ENCODE data around the gene DENND2A.
"Not testable (repeated sequence)": the region's sequence is repeated elsewhere in the genome, so short reads cannot be mapped to it uniquely, and the experiment has no call there.

The DENND2A gene

DNA sequence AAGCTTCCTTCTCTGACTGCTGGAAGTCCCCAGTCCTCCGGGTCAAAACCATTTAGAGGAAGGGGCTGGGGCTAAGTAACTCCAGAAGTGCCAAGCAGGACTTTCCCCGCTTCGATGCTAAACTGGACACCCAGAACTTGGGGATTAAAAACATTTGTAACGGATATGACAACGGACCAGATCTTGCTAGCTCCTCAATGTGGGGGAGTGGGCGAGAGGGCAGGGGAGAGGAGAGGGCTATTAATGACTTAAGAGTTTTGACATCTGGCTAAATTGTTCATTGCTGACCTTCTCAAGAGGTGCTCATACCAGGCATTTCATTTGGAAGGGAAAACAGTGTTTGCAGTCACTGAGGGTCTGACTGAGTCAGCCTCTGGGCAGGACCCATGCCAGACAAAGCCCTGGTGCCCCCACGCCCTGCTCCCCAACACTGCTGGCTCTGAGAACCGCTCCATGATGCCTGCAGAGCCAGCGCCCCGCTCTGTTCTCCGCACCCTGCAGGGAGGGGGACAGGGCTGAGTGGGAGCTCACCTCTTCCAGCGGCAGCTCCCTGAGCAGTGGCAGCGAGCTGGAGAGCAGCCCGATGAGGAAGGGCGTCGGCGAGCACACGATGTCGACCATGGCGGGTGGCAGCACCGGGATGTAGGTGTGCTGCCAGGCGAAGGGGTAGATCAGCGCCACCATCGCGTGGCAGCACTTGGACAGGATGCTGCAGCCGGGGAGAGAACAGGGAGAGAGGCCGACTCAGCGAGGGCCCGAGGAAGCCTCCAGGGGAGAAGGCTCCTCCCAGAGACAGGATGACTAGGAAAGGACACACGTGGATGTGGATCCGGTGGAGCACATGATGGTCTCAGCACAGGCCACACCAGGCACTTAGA lies 113.6 kb downstream of the DENND2A start:
- DNase-seq, result peak in 3 of 10 donors; percentile 30 to 57 (median 48)
- intact Hi-C loops (cut with DNase I), result no loop called here

DNA sequence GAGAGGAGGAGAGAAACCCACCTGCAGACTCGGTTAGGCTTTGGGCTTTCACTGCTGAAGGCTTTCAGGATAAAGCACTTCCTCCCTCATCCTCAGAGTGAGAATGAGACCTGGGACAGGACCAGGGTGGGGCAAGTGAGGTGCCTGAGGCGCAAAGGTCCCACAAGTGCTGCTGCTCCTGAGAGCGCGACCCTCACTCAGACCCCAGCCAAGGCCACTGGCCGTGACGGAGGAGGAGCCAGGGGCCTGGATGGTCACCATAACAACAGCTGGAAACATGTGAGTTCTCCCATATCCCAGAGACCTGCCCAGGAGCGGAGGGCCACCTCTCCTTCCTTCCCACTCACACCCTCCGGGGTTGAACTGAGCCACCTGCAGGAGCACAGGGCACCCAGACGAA lies 114.4 kb downstream of the DENND2A start:
- DNase-seq, result peak in 2 of 10 donors; percentile 62 to 73
- intact Hi-C loops (cut with DNase I), result no loop called here

DNA sequence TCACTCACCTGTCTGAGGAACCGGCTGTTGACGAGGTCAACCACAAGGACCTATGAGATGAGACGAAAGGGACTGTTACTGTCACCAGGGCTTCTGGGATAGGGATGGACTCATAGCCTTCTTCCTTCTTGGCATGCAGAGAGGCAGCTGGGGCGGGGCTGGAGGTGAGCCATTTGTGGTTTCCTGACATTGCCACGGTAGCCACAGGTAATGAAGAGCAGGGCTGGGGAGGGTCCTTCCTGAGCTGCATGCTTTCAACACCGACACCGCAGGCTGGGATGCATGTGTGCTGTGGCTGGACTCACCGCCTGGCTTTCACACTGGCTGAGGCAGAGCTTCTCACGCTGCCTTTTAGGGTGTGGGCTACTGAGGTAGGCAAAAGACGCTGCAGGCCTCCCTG lies 114.9 kb downstream of the DENND2A start:
- peak in 2 of 10 donors; percentile 44 to 63 for DNase-seq
- intact Hi-C loops (cut with DNase I), result no loop called here

DNA sequence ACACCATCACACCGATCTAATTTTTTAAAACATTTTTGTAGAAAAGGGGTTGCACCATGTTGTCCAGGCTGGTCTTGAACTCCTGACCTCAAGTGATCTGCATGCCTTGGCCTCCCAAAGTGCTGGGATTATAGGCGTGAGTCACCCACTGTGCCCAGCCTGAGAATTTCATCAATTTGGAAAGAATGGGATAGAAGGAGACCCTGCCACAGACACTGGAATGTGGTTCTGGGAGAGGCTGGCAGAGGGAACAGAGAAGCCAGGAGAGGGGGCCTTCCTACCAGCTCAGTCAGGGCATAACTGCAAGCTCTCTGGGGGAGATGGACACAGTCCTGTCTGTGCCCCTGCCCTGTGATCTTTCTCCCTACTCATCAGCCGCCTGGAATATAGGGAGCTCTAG lies 119.2 kb downstream of the DENND2A start:
- intact Hi-C loops (cut with DNase I), result no loop called here
- DNase-seq, result no peak

DNA sequence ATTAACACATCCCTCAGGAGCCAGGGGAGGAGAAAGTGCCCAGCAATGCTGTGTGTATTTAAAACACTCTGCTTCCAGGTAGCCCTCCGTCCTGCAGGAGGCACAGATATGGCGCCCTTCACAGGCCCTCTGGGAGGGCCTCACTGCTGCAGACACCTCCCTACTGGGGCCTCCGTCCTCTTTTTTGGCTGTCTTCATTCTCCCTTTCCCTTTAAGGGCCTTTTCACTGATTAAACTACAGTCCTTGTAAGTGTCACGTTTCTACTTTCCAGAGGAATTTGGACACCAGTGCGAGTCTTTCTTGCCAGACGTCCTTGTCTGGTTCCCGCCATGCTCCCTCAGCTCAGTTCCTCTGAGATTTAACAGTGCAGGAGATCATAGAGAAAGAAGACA lies 121.6 kb downstream of the DENND2A start:
- no peak for DNase-seq

DNA sequence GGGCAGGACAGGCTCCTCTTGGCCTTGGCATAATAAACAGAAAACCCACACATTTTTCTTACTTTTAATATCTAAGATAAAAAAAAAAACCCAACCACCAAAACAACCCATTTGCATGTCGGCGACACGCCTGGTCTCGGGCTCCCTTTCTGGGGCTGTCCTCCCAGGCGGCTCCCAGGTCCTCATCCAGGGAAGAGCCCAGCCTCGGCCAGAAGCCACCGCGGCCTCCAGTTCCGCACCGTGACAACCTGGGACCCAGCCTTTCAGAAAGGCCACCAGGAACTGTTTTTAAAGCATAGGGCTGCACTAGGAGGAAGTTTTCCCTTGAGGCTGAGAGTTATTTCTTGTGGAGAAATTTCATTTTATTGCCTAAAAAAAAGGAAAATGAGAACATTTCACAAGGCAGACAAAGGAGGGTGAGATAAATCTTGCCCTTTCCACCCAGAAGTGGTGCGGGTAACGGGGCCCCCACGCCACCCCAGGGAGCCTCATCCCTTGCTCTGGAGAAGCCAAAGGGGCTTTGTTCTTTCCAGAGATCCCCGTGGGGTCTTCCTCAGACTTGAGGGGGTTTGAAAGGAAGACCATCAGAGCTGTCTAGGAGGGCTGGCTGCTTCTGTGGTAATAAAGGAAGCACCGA lies 122.1 kb downstream of the DENND2A start:
- intact Hi-C loops (cut with DNase I), result loop anchor here (1.0 kb wide), 1 partner anchor 135 kb away; no protein-coding TSS in a partner anchor
- no peak for DNase-seq

More for the DNA sequence above, 121.6 kb downstream of the DENND2A start:
- intact Hi-C loops (cut with DNase I), result no loop called here

DNA sequence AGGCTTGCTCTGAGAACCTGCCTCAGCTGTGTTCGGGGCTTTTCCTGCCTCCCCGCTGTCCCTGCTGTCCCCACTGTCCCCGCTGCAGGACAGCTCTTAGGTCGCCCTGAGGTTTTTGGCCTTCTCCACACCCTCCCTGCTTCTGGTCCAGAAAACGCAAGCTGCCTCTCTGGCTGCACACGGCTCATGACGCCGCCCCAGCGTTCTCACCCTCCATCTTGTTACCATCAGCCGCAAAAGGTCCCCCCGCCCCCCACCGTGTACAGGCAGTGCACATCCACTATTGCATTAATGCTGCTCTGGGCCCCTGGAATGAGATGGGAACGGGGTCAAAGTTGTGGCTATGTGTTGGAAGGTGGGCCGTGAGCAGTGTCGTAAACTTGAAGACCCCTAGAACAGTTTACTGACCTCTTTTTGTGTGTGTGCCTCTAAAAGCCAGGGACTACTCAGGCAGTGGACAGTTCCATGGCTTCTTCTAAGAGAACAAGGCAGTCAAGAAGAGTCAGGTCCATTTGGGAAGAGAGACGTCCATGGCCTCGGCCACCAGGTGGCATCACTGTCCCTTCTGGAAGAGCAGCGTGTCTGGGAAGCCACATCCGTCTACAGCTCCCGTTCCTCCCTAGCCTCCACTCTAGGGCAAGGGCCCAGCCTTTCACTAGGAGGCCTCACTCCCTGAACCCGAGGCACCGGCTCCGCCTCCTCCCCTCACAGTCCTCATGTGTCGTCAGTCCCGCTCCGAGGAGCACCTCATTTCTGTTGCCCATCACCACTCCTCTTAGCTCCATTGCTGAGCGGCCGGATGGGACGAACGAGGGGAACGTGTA lies 122.9 kb downstream of the DENND2A start:
- DNase-seq, result peak; percentile 78 to 98 (median 90)
- intact Hi-C loops (cut with DNase I), result loop anchor here (1.0 kb wide), 1 partner anchor 136 kb away; no protein-coding TSS in a partner anchor

DNA sequence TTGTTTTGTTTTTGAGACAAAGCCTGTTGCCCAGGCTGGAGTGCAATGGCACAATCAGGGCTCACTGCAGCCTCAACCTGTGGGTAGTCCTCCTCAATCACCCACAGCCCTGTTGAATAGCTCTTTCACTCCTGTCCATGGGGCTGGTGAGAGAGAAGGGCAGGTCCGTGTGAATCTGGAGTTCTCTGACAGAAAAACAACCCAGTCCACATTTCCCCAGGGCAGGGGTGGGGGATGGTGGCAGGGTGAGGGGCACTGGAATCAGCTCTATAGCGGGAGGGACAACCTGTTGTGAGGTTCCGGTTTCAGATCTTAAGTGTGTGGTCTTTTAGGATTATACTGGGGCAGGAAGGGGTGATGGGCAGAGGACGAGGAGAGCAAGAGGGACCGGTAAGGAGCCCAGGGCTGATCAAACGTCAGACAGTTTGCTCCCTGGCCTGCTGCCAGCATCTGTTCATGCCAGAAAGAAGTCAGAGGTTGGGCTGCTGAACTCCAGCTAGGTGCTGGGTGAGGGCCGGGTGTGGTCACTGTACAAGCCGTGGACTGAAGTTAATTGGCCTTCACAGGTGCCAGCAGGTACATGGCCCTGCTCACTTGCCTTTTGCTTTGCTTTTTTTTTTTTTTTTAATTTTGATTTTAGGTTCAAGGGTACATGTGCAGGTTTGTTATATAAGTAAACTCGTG lies 128.2 kb downstream of the DENND2A start:
- DNase-seq, result peak in 1 of 10 donors; percentile 59
- intact Hi-C loops (cut with DNase I), result no loop called here

DNA sequence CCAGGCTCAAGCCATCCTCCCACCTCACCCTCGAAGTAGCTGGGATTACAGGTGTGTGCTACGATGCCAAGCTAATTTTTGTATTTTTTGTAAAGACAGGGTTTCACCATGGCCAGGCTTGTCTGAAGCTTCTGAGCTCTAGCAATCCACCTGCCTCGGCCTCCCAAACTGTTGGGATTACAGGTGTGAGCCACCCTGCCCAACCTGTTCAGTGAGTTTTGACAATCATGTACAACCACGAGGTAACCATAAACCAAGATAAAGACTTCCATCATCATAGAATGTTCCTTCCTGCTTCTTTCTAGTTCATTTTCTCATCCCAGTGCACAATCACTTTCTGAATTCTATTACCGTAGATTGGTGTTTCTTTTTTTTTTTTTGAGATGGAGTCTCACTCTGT lies 130.8 kb downstream of the DENND2A start:
- intact Hi-C loops (cut with DNase I), result no loop called here
- DNase-seq, result peak in 2 of 10 donors; percentile 9 to 11

DNA sequence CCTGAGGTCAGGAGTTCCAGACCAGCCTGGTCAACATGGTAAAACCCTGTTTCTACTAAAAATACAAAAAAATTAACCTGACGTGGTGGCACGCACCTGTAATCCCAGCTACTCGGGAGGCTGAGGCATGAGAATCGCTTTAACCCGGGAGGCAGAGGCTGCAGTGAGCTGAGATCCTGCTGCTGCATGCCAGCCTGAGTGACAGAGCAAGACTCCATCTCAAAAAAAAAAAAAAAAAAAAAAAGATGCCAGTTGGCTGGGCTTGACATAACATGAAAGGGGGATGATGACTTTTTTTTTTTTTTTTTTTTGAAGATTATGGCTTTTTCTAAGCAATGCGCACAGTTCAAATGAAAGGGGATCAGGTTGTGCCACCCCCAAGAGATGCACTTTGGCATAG lies 133.1 kb downstream of the DENND2A start:
- peak in 2 of 10 donors; percentile 9 to 63 for DNase-seq
- intact Hi-C loops (cut with DNase I), result not testable (repeated sequence)

DNA sequence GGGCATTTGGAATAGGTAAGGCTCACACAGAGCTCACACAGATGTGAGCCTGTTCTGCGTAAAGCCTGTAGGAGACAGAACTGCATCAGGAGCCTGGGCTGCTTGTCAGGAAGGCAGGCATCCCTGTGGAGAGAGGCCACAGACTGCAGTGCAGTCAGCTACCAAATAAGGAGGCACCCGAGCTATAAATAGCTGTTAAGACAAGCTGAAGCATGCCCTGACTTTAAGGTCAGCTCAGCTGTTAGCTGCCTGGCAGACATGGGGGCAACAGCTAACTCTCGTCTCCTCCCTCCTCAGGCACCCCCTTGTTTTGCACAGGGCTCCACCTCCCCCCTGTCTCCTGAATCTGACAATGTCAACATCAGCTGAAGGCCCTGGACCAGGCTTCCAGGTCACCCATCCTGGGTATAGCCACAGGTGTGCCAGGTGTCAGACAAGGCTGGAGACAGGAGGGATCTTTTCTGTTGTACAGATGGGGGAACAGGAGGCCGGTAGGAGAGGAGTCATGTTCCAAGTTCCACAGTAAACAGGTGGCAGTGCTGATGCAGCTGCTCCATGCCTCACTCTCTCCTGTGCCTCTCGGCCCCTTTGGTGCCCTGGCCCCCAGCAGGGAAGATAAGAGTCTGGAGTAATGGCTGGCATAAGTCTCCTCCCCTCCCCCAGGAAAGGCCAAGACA lies 133.7 kb downstream of the DENND2A start:
- DNase-seq, result peak in 1 of 10 donors; percentile 50
- intact Hi-C loops (cut with DNase I), result no loop called here

DNA sequence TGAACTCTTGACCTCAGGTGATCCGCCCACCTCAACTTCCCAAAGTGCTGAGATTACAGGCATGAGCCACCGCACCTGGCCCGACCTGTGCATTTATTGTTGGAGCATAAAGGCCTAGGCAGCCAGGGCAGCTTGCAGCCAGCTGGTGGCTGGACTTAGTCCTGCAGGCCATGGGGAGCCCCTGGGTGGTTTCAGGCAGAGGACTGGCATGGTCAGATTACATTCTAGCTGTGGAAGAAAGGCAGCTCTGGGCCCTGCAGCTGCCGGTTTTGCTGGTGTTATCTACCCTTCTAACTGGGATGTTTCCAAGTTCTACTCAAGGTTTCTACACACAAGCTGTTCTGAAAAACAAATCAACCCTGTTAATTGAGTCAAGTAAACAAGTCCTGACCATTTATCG lies 138.6 kb downstream of the DENND2A start:
- peak in 1 of 10 donors; percentile 56 for DNase-seq

DNA sequence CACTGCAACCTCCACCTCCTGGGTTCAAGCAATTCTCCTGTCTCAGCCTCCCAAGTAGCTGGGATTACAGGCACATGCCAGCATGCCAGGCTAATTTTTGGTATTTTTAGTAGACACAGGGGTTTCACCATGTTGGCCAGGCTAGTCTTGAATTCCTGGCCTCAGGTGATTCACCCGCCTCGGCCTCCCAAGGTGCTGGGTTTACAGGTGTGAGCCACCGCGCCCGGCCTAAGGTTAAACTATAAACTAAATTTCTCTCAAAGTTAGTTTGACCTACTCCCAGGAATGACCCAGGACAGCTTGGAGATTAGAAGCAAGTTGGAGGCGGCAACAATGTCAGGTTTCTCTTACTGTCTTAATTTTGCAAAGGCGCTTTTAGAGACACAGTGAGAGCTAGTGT lies 142.8 kb downstream of the DENND2A start:
- intact Hi-C loops (cut with DNase I), result not testable (repeated sequence)
- peak in 1 of 10 donors; percentile 42 for DNase-seq

More for the DNA sequence above, 138.6 kb downstream of the DENND2A start:
- intact Hi-C loops (cut with DNase I), result no loop called here

DNA sequence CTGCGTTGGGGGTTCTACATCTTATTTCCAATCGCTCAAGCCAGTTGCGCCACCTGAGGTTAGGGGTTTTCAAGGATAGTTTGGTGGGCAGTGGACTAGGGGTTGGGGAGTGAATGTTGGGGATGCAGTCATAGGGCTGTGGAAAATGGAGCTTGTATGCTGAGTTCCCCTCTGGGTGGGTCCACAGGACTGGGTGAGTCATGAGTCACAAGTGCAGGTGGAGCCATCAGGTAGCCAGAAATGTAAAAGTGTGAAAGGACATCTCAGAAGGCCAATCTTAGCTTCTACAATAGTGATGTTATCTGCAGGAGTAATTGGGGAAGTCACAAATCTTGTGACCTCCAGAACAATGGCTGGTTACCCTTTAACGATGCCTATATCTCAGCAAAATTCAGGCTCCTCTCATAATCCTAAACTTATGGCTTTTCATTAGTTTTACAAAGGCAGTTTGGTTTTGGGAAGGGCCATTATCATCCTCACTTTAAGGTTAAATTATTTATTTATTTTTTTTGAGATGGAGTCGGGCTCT lies 143.3 kb downstream of the DENND2A start:
- intact Hi-C loops (cut with DNase I), result no loop called here
- peak in 1 of 10 donors; percentile 3 for DNase-seq

DNA sequence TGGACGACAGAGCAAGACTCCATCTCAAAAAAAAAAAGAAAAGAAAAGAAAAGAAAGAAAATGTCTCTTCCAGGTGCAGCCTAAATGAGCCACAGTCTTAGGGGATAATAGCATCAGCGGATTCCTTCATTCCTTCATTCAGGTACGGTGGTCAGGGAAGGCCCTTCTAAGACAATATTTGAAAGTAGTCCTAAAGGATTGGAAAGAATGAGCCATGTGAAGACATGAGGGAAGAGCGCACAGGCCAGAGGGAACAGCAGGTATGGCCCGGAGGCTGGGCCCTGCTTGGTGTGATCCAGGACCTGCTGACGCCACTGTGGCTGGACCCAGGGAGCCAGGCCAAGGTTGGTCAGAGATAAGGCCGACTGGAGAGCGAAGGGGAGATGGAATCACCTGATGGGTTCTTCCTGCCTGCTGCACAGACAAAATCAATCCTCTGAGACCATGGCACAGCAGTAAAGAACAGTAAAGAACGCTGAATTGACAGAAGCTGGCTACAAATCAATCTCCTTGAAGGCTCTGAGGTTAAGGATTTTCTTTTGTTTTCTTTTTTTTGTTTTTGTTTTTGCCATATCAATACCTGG lies 145.0 kb downstream of the DENND2A start:
- peak in 1 of 10 donors; percentile 31 for DNase-seq
- intact Hi-C loops (cut with DNase I), result no loop called here

DNA sequence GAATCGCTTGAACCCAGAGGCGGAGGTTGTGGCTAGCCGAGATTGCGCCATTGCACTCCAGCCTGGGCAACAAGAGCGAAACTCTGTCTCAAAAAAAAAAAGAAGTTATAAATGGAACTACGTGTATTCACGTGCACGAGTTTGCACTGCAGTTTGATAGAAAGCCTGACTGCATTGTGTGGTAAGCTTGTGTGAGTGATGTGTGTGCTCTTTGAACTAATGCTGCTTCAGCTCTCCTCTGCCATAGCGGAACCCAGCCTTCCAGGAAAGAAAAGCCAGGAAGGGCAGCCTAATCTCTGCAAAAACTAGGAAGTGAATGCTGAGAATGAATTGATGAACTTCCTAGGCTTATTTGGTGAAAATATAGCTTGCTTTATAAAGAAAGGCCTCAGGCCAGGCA lies 145.7 kb downstream of the DENND2A start:
- intact Hi-C loops (cut with DNase I), result no loop called here
- DNase-seq, result peak in 1 of 10 donors; percentile 33

DNA sequence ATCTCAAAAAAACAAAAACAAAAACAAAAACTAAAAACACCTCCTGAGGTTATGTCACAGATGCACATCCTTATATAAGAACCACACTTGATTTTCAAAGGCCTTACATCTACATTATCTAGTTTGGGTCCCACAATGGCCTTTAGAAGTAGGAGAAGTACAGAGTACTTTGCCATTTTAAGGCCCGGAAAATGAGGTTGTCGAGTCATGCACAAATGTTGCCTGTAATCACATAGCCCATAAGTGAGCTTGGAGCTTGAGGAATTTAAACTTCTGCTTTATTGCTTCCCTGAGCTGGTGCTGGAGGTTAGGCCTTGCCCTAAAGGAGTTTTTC lies 151.6 kb downstream of the DENND2A start:
- no peak for DNase-seq
- intact Hi-C loops (cut with DNase I), result no loop called here

DNA sequence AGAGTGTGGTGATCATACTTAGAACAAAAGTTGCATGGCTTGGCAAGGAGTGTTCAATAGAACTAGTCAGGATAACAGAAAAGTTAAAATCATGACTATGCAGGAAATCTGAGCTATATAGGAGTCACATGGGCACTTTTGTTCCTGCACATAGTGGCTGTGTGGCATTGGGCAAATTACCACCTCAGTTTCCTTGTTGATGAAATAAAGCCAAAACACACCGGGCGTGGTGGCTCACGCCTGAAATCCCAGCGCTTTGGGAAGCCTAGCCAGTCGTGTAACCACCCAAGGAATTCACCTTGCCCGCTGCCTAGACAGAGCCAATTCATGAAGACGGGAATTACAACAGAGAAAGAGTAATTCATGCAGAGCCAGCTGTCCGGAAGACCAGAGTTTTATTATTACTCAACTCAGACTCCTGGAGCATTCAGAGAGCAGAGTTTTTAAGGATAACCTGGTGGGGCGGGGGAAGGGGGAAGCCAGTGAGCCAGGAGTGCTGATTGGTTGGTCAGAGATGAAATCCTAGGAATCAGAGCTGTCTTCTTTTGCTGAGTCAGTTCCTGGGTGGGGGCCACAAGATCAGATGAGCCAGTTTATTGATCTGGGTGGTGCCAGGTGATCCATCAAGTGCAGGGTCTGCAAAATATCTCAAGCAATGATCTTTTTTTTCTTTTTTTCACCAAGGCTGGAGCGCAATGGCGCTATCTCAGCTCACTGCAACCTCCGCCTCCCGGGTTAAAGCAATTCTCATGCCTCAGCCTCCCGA lies 154.9 kb downstream of the DENND2A start:
- intact Hi-C loops (cut with DNase I), result no loop called here
- peak in 1 of 10 donors; percentile 1 for DNase-seq
